Activated B cell treated with CpG ODN at 0.5 μM for 24 hours (primary cell): ENCODE data around the gene LARGE1. TPM values are rescaled to one million over a fixed set of nuclear protein-coding genes. Genes with fewer than 3 reads are reported as not detected.

ENCODE experiments used
- ATAC-seq: fragments of 200-7000 bp; cut with Tn5 transposase; one replicate; pipeline ENCODE4 v1.10.0; 2021; ENCODE audit warnings: low read depth, mild to moderate bottlenecking, moderate library complexity
- CTCF ChIA-PET: fragments of 350-600 bp; sonication (Branson Sonifier 250); formaldehyde crosslinking; loops from one replicate; lab custom pipeline; 2021; ENCODE audit warnings: antibody characterized with exemption; lab: Charles Lee
- POLR2A ChIA-PET: fragments of 350-600 bp; sonication (Branson Sonifier 250); formaldehyde crosslinking; loops from one replicate; lab custom pipeline; 2021; ENCODE audit warnings: antibody characterized with exemption; lab: Charles Lee
- DNase-seq: peaks from one replicate; pipeline ENCODE4 v3.0.0; 2022
- H3K27ac Mint-ChIP-seq: one replicate; pipeline ENCODE4 v1.8.0; 2020; ENCODE audit warnings: mixed read lengths
- H3K27me3 Mint-ChIP-seq: one replicate; pipeline ENCODE4 v1.8.0; 2021; ENCODE audit warnings: mixed read lengths
- H3K36me3 Mint-ChIP-seq: one replicate; pipeline ENCODE4 v1.8.0; 2021; ENCODE audit warnings: low read depth, mixed read lengths
- H3K4me1 Mint-ChIP-seq: one replicate; pipeline ENCODE4 v1.8.0; 2021; ENCODE audit warnings: mixed read lengths
- H3K4me3 Mint-ChIP-seq: one replicate; pipeline ENCODE4 v1.8.0; 2020; ENCODE audit warnings: mild to moderate bottlenecking, mixed read lengths
- H3K9me3 Mint-ChIP-seq: one replicate; pipeline ENCODE4 v1.8.0; 2020; ENCODE audit warnings: mixed read lengths
- CTCF ChIP-seq: fragments of 200-600 bp; IDR thresholded peaks from one replicate; pipeline ENCODE4 v1.8.0; 2022; ENCODE audit warnings: antibody characterized with exemption, mild to moderate bottlenecking
- intact Hi-C: fragments of 100-400 bp; cut with micrococcal nuclease; formaldehyde crosslinking; loops from one replicate; pipeline ENCODE4 v1.15.1; 2024
- total RNA-seq: library from RNA; stranded (reverse); gene quantifications from 2 replicates; pipeline ENCODE4 v1.2.3, GENCODE V29; 2022

Gene LARGE1
- total RNA-seq: 22.2 and 22.3 TPM in 2 replicates

DNA sequence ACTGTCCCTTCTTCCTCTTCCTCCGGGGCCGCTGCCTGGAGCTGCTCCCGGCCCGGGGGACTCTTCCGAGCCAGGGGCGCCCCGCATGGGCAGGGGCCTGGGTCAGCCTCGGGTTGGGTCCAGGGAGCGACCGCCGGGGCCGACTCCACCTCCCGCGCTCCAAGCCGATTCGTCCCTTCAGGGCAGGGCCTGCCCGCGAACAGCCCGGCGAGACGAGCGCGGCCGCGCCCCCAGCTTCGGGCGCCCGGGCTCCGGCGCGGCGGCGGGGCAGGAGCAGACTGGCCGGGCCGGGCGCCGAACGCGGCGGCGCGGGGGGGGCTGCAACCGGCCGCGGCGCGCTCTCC is at the start of gene LARGE1:
Gene LARGE1, minus strand, starts transcription at position 280 of the 344 bp plus-strand sequence.
- ChIA-PET POLR2A (interaction anchor here (0.6 to 3.8 kb wide), 6 partner anchors 23 to 621 kb away, joined by 3 to 27 read pairs (median 7); no protein-coding TSS in a partner anchor), CTCF (interaction anchor here (1.2 to 4.3 kb wide), 3 partner anchors 191 to 619 kb away, joined by 3 to 61 read pairs (median 15); no protein-coding TSS in a partner anchor)
- peak within 1 kb of the TSS; percentile 94 for H3K4me3 Mint-ChIP-seq
- DNase-seq (peak; percentile 45), ATAC-seq (peak; percentile 1)
- TF ChIP-seq CTCF: no peak
- peaks cover 4% of the 10 kb centered on the region for H3K36me3 Mint-ChIP-seq
- H3K27ac Mint-ChIP-seq: peak within 1 kb of the TSS; percentile 72
- H3K27me3 Mint-ChIP-seq: peaks cover 6% of the 10 kb centered on the region
- peaks cover 53% of the 10 kb centered on the region for H3K4me1 Mint-ChIP-seq
- H3K9me3 Mint-ChIP-seq: no peaks in the 10 kb centered on the region
- intact Hi-C loops: loop anchor here (5.0 kb wide), 1 partner anchor 1237 kb away; no protein-coding TSS in a partner anchor

DNA sequence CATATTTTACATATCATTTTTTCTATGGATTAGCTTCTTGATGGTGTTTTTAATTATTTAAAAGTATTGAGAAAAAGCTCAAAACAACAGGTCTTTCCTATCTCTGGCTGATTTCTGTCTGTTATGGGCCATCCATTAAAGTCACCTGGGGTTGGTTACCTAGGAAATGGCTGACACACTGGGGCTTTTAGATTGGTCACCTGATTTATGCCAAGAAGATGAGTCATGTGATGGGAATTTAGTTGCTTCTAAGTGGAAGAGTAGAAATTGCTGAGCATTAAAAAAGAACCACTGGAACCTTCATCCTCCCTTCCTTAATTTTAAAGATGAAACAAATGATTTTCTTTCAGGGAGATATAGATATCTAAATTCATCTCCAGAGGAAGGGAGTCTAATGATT is 48.8 kb upstream of the LARGE1 start:
- H3K27ac Mint-ChIP-seq: no peak overlapping the region
- no peaks in the 10 kb centered on the region for H3K4me1 Mint-ChIP-seq
- H3K9me3 Mint-ChIP-seq: no peaks in the 10 kb centered on the region
- no peak for TF ChIP-seq CTCF
- DNase-seq (no peak), ATAC-seq (no peak)
- intact Hi-C loops: no loop called here
- H3K4me3 Mint-ChIP-seq: no peak overlapping the region
- ChIA-PET POLR2A (no interaction called here), CTCF (no interaction called here)
- no peaks in the 10 kb centered on the region for H3K36me3 Mint-ChIP-seq
- peaks cover 30% of the 10 kb centered on the region for H3K27me3 Mint-ChIP-seq

- CTCF ChIA-PET: no interaction called here
- intact Hi-C loops: no loop called here
- TF ChIP-seq CTCF: no peak
- no peaks in the 10 kb centered on the region for H3K9me3 Mint-ChIP-seq
- ATAC-seq (no peak), DNase-seq (no peak)
- no peak overlapping the region for H3K27ac Mint-ChIP-seq
- POLR2A ChIA-PET: no interaction called here
- H3K36me3 Mint-ChIP-seq: no peaks in the 10 kb centered on the region
- peaks cover 6% of the 10 kb centered on the region for H3K4me1 Mint-ChIP-seq
- H3K4me3 Mint-ChIP-seq: no peak overlapping the region
- no peaks in the 10 kb centered on the region for H3K27me3 Mint-ChIP-seq
Observed at GRCh38 chr22:33964121-33964520, 43.8 kb upstream of the LARGE1 start.

GRCh38 chr22:33962409-33962808 is 42.1 kb upstream of the LARGE1 start:
- intact Hi-C loops: no loop called here
- H3K4me1 Mint-ChIP-seq: peaks cover 6% of the 10 kb centered on the region
- no peak overlapping the region for H3K4me3 Mint-ChIP-seq
- no peak overlapping the region for H3K27ac Mint-ChIP-seq
- ChIA-PET POLR2A (no interaction called here), CTCF (no interaction called here)
- peak; percentile 45 for ATAC-seq
- no peaks in the 10 kb centered on the region for H3K9me3 Mint-ChIP-seq
- TF ChIP-seq CTCF: no peak
- H3K36me3 Mint-ChIP-seq: no peaks in the 10 kb centered on the region
- no peaks in the 10 kb centered on the region for H3K27me3 Mint-ChIP-seq
- no peak for DNase-seq

DNA sequence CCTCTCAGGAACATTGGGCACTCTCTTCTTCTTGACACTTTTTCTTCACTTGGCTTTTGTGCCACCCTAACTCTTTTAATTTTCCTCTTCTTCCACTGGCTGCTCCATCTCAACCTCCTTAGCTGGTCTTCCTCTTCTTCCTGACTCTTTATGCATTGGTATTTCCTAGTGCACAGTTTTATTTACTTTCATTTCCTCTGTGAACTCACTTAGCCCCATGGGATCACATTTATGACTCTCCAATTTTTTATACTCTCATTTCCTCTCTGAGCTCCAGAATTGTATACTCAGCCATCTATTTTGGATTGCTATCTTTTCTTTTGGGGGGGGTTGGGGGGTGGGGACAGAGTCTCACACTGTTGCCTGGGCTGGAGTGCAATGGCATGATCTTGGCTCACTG is 38.5 kb upstream of the LARGE1 start:
- Mint-ChIP-seq H3K4me1 (peaks cover 6% of the 10 kb centered on the region), H3K9me3 (no peaks in the 10 kb centered on the region), H3K4me3 (no peak overlapping the region), H3K27ac (no peak overlapping the region), H3K36me3 (no peaks in the 10 kb centered on the region), H3K27me3 (peaks cover 1% of the 10 kb centered on the region)
- TF ChIP-seq CTCF: no peak
- intact Hi-C loops: no loop called here
- no peak for ATAC-seq
- ChIA-PET CTCF (no interaction called here), POLR2A (no interaction called here)
- no peak for DNase-seq
